ENCODE data around the gene CAMK2B.

The CAMK2B gene

GRCh38 chr7:44274623-44274975 is 50.8 kb downstream of the CAMK2B start:
- TF ChIP-seq CREB1 (IDR thresholded peaks at IDR 0.05; ENCODE audit: low read depth) (no peak), REST (IDR thresholded peaks at IDR 0.05; ENCODE audit: low read depth) (no peak), TEAD4 (IDR thresholded peaks at IDR 0.05) (no peak), EP300 (IDR thresholded peaks at IDR 0.05; ENCODE audit: borderline replicate concordance) (no peak), TCF12 (IDR thresholded peaks at IDR 0.05; ENCODE audit: low read depth) (no peak), MAX (IDR thresholded peaks at IDR 0.05) (no peak), TAF1 (IDR thresholded peaks at IDR 0.05; ENCODE audit: low read depth) (no peak), NFIC (IDR thresholded peaks at IDR 0.05) (no peak), USF1 (IDR thresholded peaks at IDR 0.05) (no peak), ZBTB7A (IDR thresholded peaks at IDR 0.05; ENCODE audit: low read depth) (no peak), FOXM1 (IDR thresholded peaks at IDR 0.05; ENCODE audit: borderline replicate concordance, low read depth) (no peak), EGR1 (IDR thresholded peaks at IDR 0.05) (no peak), CEBPB (IDR thresholded peaks at IDR 0.05) (no peak), YY1 (IDR thresholded peaks at IDR 0.05; ENCODE audit: low read depth) (no peak), RAD21 (IDR thresholded peaks at IDR 0.05; ENCODE audit: low read depth) (no peak)

GRCh38 chr7:44273681-44274622 is 51.4 kb downstream of the CAMK2B start:
- no peak for TF ChIP-seq NFIC (IDR thresholded peaks at IDR 0.05)
- TF ChIP-seq EP300 (IDR thresholded peaks at IDR 0.05; ENCODE audit: borderline replicate concordance), result no peak
- TF ChIP-seq TCF12 (IDR thresholded peaks at IDR 0.05; ENCODE audit: low read depth), result no peak
- no peak for TF ChIP-seq TAF1 (IDR thresholded peaks at IDR 0.05; ENCODE audit: low read depth)
- no peak for TF ChIP-seq CEBPB (IDR thresholded peaks at IDR 0.05)
- no peak for TF ChIP-seq USF1 (IDR thresholded peaks at IDR 0.05)
- no peak for TF ChIP-seq MAX (IDR thresholded peaks at IDR 0.05)
- TF ChIP-seq YY1 (IDR thresholded peaks at IDR 0.05; ENCODE audit: low read depth), result no peak
- TF ChIP-seq CREB1 (IDR thresholded peaks at IDR 0.05; ENCODE audit: low read depth), result no peak
- no peak for TF ChIP-seq RAD21 (IDR thresholded peaks at IDR 0.05; ENCODE audit: low read depth)
- TF ChIP-seq FOXM1 (IDR thresholded peaks at IDR 0.05; ENCODE audit: borderline replicate concordance, low read depth), result no peak
- TF ChIP-seq EGR1 (IDR thresholded peaks at IDR 0.05), result no peak
- TF ChIP-seq REST (IDR thresholded peaks at IDR 0.05; ENCODE audit: low read depth), result no peak
- TF ChIP-seq ZBTB7A (IDR thresholded peaks at IDR 0.05; ENCODE audit: low read depth), result no peak

- TF ChIP-seq MAX (IDR thresholded peaks at IDR 0.05), result no peak
- no peak for TF ChIP-seq ZBTB7A (IDR thresholded peaks at IDR 0.05; ENCODE audit: low read depth)
- no peak for TF ChIP-seq FOXM1 (IDR thresholded peaks at IDR 0.05; ENCODE audit: borderline replicate concordance, low read depth)
- TF ChIP-seq TCF12 (IDR thresholded peaks at IDR 0.05; ENCODE audit: low read depth), result no peak
- TF ChIP-seq TAF1 (IDR thresholded peaks at IDR 0.05; ENCODE audit: low read depth), result no peak
- TF ChIP-seq NFIC (IDR thresholded peaks at IDR 0.05), result no peak
- no peak for TF ChIP-seq TEAD4 (IDR thresholded peaks at IDR 0.05)
- TF ChIP-seq CEBPB (IDR thresholded peaks at IDR 0.05), result no peak
- no peak for TF ChIP-seq CREB1 (IDR thresholded peaks at IDR 0.05; ENCODE audit: low read depth)
- TF ChIP-seq EP300 (IDR thresholded peaks at IDR 0.05; ENCODE audit: borderline replicate concordance), result no peak
- TF ChIP-seq EGR1 (IDR thresholded peaks at IDR 0.05), result no peak
- TF ChIP-seq YY1 (IDR thresholded peaks at IDR 0.05; ENCODE audit: low read depth), result no peak
Observed at GRCh38 chr7:44272981-44273380, 52.4 kb downstream of the CAMK2B start.

- TF ChIP-seq RAD21 (IDR thresholded peaks at IDR 0.05; ENCODE audit: low read depth) (no peak), NFIC (IDR thresholded peaks at IDR 0.05) (no peak), TEAD4 (IDR thresholded peaks at IDR 0.05) (no peak), TAF1 (IDR thresholded peaks at IDR 0.05; ENCODE audit: low read depth) (no peak), CEBPB (IDR thresholded peaks at IDR 0.05) (no peak), USF1 (IDR thresholded peaks at IDR 0.05) (no peak), EGR1 (IDR thresholded peaks at IDR 0.05) (no peak), TCF12 (IDR thresholded peaks at IDR 0.05; ENCODE audit: low read depth) (no peak)
Observed at GRCh38 chr7:44272456-44272855, 52.9 kb downstream of the CAMK2B start.
